Measurements from ENCODE around the gene PGLYRP2. TPM values are rescaled to one million over a fixed set of nuclear protein-coding genes. Genes with fewer than 3 reads are reported as not detected.
A peak's percentile ranks its signal among the peaks of the same experiment; 100 is the strongest.

PGLYRP2 gene
- total and polyA plus RNA-seq, 9 of the 15 experiments (the other 6 are each of a cell fraction or from before 2014, with no cell fraction given): not detected

DNA sequence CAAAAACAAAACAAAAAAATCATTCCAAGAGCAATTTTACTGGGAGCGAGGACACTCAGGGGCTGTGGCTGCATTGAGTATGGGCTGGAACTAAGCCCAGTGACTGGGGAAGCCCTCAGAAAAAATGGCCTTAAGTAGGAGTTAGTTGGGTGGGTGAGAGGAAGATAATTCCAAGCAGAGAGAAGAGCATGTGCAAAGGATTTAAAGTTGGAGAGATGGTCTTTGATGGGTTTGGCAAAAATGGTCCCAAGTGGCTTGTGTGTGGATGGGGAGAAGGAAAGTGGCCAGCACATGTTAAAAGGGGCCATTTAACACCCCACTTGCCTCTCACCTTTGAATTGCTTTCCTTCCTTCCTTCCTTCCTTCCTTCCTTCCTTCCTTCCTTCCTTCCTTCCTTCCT lies 22.3 kb upstream of the PGLYRP2 start:
- intact Hi-C loops (cut with micrococcal nuclease): no loop called here
- Histone ChIP-seq H3K4me3 (no peak overlapping the region), H3K9me1 (ENCODE audit: control insufficient read depth, insufficient read depth, low read length) (no peaks in the 10 kb centered on the region), H3K4me1 (replicated peaks in 1 of 2; ENCODE audit: control insufficient read depth in 2 of 2, insufficient read depth in 2 of 2, low read length in 2 of 2) (no peaks in the 10 kb centered on the region), H2AFZ (ENCODE audit: low read depth, low read length) (no peak overlapping the region), H3K79me2 (ENCODE audit: control insufficient read depth, insufficient read depth, low read length) (no peaks in the 10 kb centered on the region), H3K4me2 (ENCODE audit: insufficient read depth, low read length) (no peak overlapping the region), H3K9ac (ENCODE audit: insufficient read depth in 1 of 2, low read depth in 2 of 2, low read length in 2 of 2) (no peak overlapping the region), H4K20me1 (replicated peaks; ENCODE audit: control insufficient read depth, insufficient read depth, low read length) (no peaks in the 10 kb centered on the region), H3K36me3 (ENCODE audit: control insufficient read depth, insufficient read depth, low read length) (no peaks in the 10 kb centered on the region), H3K9me3 (replicated peaks; ENCODE audit: control insufficient read depth, insufficient read depth, low read depth, low read length) (no peaks in the 10 kb centered on the region), H3K27ac (ENCODE audit: extremely low read depth, low read depth, low read length) (no peak overlapping the region), H3K27me3 (ENCODE audit: control insufficient read depth in 2 of 2, insufficient read depth in 2 of 2, low read length in 2 of 2) (peaks cover 2 to 21% of the 10 kb centered on the region in 2 experiments; a peak in 4 of 5 replicates)
- FAIRE-seq (no peak), DNase-seq (ENCODE audit: extremely low read depth in 1 of 4, low spot score in 3 of 4) (no peak), ATAC-seq (no peak)
- TF ChIP-seq TAF9B (IDR thresholded peaks at IDR 0.05; ENCODE audit: partially characterized antibody) (no peak), RHOXF2B (CRISPR knock-in tag; conservative IDR thresholded peaks at IDR 0.05) (no peak), ZNF696 (CRISPR knock-in tag; conservative IDR thresholded peaks at IDR 0.05) (no peak), PHF8 (IDR thresholded peaks at IDR 0.05; ENCODE audit: borderline replicate concordance, low read length) (no peak), PTBP1 (IDR thresholded peaks at IDR 0.05; ENCODE audit: low read depth, low read length) (no peak)
- in situ Hi-C loops (cut with MboI): no loop called here
- ChIA-PET POLR2A (no interaction called here), CTCF (ENCODE audit: low intra/inter-chr PET ratio) (no interaction called here)
- 0% methylated on average over 1 of the region's 1 CpG for WGBS (ENCODE audit: insufficient coverage, low coverage, missing lambda C conversion rate)
- BruUV-seq (replicated peaks): no TSS peak

DNA sequence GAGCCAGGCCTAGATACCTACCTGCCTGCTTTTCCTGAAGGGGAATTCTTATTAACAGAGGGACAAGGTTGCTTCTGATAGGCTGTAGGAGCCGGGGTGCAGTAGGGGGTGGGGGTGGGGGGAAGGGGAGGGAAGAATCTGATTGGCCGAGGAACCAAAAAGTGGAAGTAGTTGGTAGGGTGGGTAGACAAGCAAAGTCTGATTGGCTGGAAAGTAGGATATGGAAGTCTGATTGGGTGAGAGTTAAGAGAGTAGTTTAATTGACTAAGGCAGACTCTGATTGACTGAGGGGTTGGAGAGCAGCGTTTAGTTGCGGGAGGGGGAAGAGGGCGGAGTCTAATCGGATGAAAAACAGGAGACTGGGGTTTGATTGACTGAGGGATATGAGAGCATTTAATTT lies 19.6 kb upstream of the PGLYRP2 start:
- FAIRE-seq: no peak
- Histone ChIP-seq H3K36me3 (ENCODE audit: control insufficient read depth, insufficient read depth, low read length) (no peaks in the 10 kb centered on the region), H3K4me1 (replicated peaks in 1 of 2; ENCODE audit: control insufficient read depth in 2 of 2, insufficient read depth in 2 of 2, low read length in 2 of 2) (no peaks in the 10 kb centered on the region), H3K9ac (ENCODE audit: insufficient read depth in 1 of 2, low read depth in 2 of 2, low read length in 2 of 2) (no peak overlapping the region), H3K79me2 (ENCODE audit: control insufficient read depth, insufficient read depth, low read length) (no peaks in the 10 kb centered on the region), H3K9me3 (replicated peaks; ENCODE audit: control insufficient read depth, insufficient read depth, low read depth, low read length) (no peaks in the 10 kb centered on the region), H2AFZ (ENCODE audit: low read depth, low read length) (no peak overlapping the region), H3K4me2 (ENCODE audit: insufficient read depth, low read length) (no peak overlapping the region), H3K9me1 (ENCODE audit: control insufficient read depth, insufficient read depth, low read length) (no peaks in the 10 kb centered on the region), H3K4me3 (no peak overlapping the region), H3K27me3 (ENCODE audit: control insufficient read depth in 2 of 2, insufficient read depth in 2 of 2, low read length in 2 of 2) (peaks cover 2 to 15% of the 10 kb centered on the region in 2 experiments; a peak in 4 of 5 replicates), H3K27ac (ENCODE audit: extremely low read depth, low read depth, low read length) (no peak overlapping the region), H4K20me1 (replicated peaks; ENCODE audit: control insufficient read depth, insufficient read depth, low read length) (no peaks in the 10 kb centered on the region)
- ATAC-seq: peak; percentile 43
- WGBS (ENCODE audit: insufficient coverage, low coverage, missing lambda C conversion rate): 2% methylated on average over 6 of the region's 6 CpGs
- ChIA-PET CTCF (ENCODE audit: low intra/inter-chr PET ratio) (no interaction called here), POLR2A (no interaction called here)
- no TSS peak for BruUV-seq (replicated peaks)
- TF ChIP-seq ZNF212 (CRISPR knock-in tag; IDR thresholded peaks at IDR 0.05): no peak
- TF ChIP-seq, protein P1, sequence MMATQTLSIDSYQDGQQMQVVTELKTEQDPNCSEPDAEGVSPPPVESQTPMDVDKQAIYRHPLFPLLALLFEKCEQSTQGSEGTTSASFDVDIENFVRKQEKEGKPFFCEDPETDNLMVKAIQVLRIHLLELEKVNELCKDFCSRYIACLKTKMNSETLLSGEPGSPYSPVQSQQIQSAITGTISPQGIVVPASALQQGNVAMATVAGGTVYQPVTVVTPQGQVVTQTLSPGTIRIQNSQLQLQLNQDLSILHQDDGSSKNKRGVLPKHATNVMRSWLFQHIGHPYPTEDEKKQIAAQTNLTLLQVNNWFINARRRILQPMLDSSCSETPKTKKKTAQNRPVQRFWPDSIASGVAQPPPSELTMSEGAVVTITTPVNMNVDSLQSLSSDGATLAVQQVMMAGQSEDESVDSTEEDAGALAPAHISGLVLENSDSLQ (IDR thresholded peaks at IDR 0.05): peak; percentile 72
- peak in 3 of 4 experiments; percentile 26 to 55 (median 28) for DNase-seq (ENCODE audit: extremely low read depth in 1 of 4, low spot score in 3 of 4)
- intact Hi-C loops (cut with micrococcal nuclease): no loop called here
- in situ Hi-C loops (cut with MboI): no loop called here
